ENCODE data around the gene UBE2I. TPM values are rescaled to one million over a fixed set of nuclear protein-coding genes. Genes with fewer than 3 reads are reported as not detected.
"Not testable (repeated sequence)": the region's sequence is repeated elsewhere in the genome, so short reads cannot be mapped to it uniquely, and the experiment has no call there.

UBE2I gene
- total RNA-seq, 1 donor from 2014 or later = 150 TPM

GRCh38 chr16:1277617-1278282 lies 31.7 kb upstream of the UBE2I start:
- DNase-seq (ENCODE audit: low spot score) = no peak

- DNase-seq (ENCODE audit: low spot score) = no peak
Observed at GRCh38 chr16:1278477-1278876, 31.0 kb upstream of the UBE2I start.

GRCh38 chr16:1279081-1279944 lies 30.1 kb upstream of the UBE2I start:
- DNase-seq (ENCODE audit: low spot score) = no peak

- DNase-seq (ENCODE audit: low spot score) = no peak
Observed at GRCh38 chr16:1279945-1280589, 29.4 kb upstream of the UBE2I start.

GRCh38 chr16:1280783-1281182 lies 28.7 kb upstream of the UBE2I start:
- no peak for DNase-seq (ENCODE audit: low spot score)

- DNase-seq (ENCODE audit: low spot score) = no peak
Observed at GRCh38 chr16:1281517-1281916, 27.9 kb upstream of the UBE2I start.

- DNase-seq (ENCODE audit: low spot score) = no peak
Observed at GRCh38 chr16:1282324-1282973, 27.0 kb upstream of the UBE2I start.

GRCh38 chr16:1283296-1283695 lies 26.1 kb upstream of the UBE2I start:
- no peak for DNase-seq (ENCODE audit: low spot score)

GRCh38 chr16:1283996-1284616 lies 25.3 kb upstream of the UBE2I start:
- DNase-seq (ENCODE audit: low spot score) = no peak

GRCh38 chr16:1285669-1286512 lies 23.5 kb upstream of the UBE2I start:
- no peak for DNase-seq (ENCODE audit: low spot score)

- DNase-seq (ENCODE audit: low spot score) = no peak
Observed at GRCh38 chr16:1286513-1287094, 22.8 kb upstream of the UBE2I start.

- no peak for DNase-seq (ENCODE audit: low spot score)
Observed at GRCh38 chr16:1287982-1288670, 21.3 kb upstream of the UBE2I start.

GRCh38 chr16:1288813-1289476 lies 20.5 kb upstream of the UBE2I start:
- no peak for DNase-seq (ENCODE audit: low spot score)

GRCh38 chr16:1289477-1289866 lies 20.0 kb upstream of the UBE2I start:
- no peak for DNase-seq (ENCODE audit: low spot score)

- no peak for DNase-seq (ENCODE audit: low spot score)
Observed at GRCh38 chr16:1290063-1290501, 19.4 kb upstream of the UBE2I start.

- no peak for DNase-seq (ENCODE audit: low spot score)
Observed at GRCh38 chr16:1290860-1291575, 18.4 kb upstream of the UBE2I start.

- DNase-seq (ENCODE audit: low spot score) = no peak
Observed at GRCh38 chr16:1291576-1291974, 17.9 kb upstream of the UBE2I start.

- not testable (repeated sequence) for DNase-seq (ENCODE audit: low spot score)
Observed at GRCh38 chr16:1292208-1292607, 17.2 kb upstream of the UBE2I start.

All from ureter (tissue), 1 donor.